Measurements from ENCODE around the gene LSM5.

LSM5 gene

DNA sequence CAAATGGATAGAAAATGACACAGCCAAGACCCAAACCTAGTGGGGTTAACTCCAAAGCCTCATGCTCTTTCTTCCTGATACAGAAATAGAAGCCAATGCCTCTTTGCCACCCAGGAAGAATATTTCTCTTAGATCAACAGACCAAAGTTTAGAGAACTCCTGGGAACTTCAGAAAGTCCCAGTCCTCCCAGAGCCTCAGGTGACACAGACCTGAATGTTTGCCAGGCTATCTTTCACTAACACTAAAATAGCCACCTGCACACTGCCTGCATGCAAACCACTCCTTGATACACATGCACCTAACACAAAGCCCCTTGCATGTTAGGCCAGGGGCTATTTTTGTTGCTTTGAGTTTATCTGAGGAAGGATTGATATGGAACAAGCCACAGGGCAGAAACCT is 27.7 kb downstream of the LSM5 start:
- no peak for DNase-seq (ENCODE audit: low spot score)

DNA sequence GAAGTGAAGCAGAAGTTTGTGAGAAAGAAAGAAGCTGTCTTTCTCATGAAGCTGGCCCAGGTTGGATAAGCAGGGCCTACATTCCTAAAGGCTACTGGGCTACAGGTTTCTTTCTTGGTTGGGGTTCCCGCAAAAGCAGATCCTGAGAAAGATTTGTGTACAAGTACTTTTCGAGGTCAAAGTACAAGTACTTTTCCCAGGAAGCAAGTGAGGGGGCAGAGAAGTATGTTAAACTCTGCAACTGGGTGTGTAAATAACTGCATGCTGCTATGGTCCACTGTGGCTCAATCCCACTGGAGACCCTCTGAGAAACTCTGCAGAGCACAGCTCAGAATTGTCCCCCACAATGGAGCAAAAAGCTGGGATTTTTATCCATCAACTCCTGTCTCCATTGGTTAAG is 28.7 kb downstream of the LSM5 start:
- DNase-seq (ENCODE audit: low spot score) = no peak

DNA sequence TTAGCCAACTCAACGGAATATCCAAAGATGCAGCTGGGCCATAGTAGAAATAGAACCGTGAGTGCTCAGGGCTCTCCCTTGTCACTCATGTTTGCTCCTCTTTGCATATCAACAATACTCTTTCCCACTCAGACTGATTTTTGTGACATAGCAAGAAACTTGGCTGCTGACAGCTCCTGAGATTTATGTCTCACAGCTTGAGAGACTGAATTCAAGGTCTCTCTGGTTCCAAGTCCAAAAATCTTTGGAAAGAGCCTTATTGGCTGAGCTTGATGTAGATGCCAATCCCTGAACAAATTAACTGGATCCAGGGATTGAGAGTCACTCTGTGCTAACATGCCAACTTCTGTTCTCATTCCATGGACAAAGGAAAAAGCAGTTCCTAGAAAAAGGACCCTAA is 30.4 kb downstream of the LSM5 start:
- DNase-seq (ENCODE audit: low spot score) = no peak

DNA sequence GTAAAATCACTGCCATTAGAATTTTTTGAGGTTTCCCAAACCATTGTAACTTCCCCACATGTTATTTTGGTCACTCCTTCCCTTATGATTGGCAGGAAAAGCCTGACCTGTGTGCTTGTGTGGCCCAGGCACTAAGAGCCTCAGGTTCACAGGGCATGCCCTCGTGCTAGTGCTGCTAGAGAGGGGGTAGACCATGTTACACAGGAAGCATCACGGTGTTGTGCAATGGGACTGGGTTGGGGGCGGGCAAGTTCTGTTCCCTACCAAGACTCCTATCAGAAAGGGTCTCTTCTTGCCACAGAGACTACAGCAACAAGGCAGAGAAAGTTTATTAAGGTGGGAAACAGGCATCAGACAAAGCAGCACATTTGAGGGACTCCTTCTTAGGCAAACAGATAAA is 32.2 kb downstream of the LSM5 start:
- DNase-seq (ENCODE audit: low spot score) = no peak

DNA sequence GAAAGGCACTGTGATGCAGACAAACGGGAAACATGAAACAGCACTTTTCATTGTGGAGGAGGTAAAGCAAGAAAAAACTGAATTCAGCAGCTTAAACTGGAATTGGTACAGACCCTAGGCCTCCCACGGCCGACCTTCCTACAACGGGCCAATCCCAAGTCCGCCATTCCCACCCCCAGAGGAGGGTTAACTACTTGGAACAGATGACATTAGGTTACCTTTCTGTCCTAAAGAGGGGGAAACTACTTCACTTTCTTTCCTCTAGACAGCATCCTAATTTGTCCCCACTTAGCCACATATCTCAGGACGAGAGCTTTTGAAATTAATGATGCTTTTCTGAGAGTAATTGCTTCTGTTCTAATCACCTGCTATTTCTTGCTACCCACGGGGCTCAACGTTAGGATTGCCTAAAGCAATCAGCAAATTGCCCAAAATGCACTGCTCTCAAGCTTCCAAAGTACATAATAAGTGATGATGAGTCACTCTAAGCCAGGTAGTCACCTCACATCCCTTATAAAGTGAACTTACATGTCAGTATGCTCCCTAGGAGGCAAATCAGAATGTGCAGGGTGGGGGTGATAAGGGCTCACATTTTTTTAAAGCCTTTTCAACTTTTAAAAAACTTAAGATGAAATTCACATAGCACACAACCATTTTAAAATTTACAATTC is 36.7 kb downstream of the LSM5 start:
- DNase-seq (ENCODE audit: low spot score) = no peak

DNA sequence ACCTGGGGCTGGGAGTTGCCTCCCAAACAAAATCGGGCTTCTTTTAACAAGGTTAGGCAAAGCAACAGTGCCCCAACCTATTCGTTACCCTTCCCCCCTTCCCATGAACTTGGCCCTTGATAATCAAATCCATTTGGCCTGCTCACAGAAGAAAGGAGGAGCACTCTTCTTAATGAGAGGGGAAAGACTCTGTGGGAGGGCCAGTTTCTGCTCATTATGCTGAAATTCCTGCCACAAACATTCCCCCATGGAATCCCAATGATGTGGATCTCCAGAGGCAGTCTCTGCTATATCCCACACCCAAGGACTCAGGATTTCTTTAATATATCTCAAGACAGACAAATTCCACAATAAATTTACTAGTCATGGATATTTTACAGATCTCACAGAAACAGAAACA is 43.0 kb downstream of the LSM5 start:
- no peak for DNase-seq (ENCODE audit: low spot score)

DNA sequence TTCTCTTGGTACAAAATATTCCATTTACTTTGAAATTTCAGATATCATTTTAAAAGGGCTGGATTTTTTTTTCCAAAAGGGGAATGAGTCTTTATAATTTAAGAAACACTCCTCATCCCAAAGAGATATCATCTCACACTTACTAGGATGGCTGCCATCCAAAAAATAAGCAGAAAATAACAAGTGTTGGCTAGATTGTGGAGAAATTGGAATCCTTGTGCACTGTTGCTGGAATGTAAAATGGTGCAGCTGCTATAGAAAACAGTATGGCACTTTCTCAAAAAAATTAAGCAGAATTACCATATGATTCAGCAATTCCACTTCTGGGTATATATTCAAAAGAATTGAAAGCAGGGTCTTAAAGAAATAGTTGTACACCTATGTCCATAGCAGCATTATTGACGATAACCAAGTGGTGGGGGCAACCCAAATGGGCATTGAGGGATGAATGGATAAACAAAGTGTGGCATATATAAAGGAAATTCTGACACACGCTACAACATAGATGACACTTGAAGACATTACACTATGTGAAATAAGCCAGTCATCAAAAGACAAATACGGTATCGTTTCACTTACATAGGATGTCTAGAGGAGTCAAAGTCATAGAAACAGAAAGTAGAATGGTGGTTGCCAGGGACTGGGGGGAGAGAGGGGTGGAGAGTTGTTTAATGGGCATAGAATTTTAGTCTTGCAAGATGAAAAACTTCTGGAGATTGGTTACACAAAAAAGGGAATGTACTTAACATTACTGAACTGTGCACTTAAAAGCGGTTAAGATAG is 53.8 kb downstream of the LSM5 start:
- DNase-seq (ENCODE audit: low spot score) = no peak

All from globus pallidus (tissue), 1 donor.